Lung (tissue), 12 donors: ENCODE data around the gene GLP2R. TPM values are rescaled to one million over a fixed set of nuclear protein-coding genes. Genes with fewer than 3 reads are reported as not detected.

Source experiments
- ATAC-seq: fragments of 200-7000 bp; cut with Tn5 transposase; one replicate; pipeline ENCODE4 v1.9.1; 2020; ENCODE audit warnings: moderate number of reproducible peaks; ENCODE audit not compliant: insufficient read depth, low FRiP score
- DNase-seq, 3 donors: peaks; one replicate each; pipeline ENCODE4 v3.0.0-alpha.2; 2013 to 2017
- H3K27ac ChIP-seq, 2 donors: one replicate each; pipeline ENCODE4 v1.5.1; 2013; ENCODE audit warnings: mild to moderate bottlenecking in 2 of 2, moderate library complexity in 2 of 2, control low read depth in 1 of 2, inconsistent platforms in 1 of 2, low read depth in 1 of 2, low read length in 1 of 2
- H3K27me3 ChIP-seq, 3 donors: one replicate each; pipeline ENCODE4 v1.5.1; 2013; ENCODE audit warnings: low read length in 2 of 3; ENCODE audit not compliant: control insufficient read depth in 3 of 3, insufficient read depth in 3 of 3
- H3K36me3 ChIP-seq, 4 donors: one replicate each; pipeline ENCODE4 v1.5.1; 2013; ENCODE audit warnings: low read length in 4 of 4, mild to moderate bottlenecking in 1 of 4, moderate library complexity in 1 of 4; ENCODE audit not compliant: control insufficient read depth in 4 of 4, insufficient read depth in 4 of 4
- H3K4me1 ChIP-seq, 5 donors: one replicate each; pipeline ENCODE4 v1.5.1; 2013; ENCODE audit warnings: low read length in 5 of 5, mild to moderate bottlenecking in 2 of 5, moderate library complexity in 1 of 5; ENCODE audit not compliant: control insufficient read depth in 5 of 5, insufficient read depth in 5 of 5
- H3K4me3 ChIP-seq: one replicate; pipeline ENCODE4 v1.5.1; 2013; ENCODE audit warnings: mild to moderate bottlenecking, control low read depth, moderate library complexity
- H3K9ac ChIP-seq, 2 donors: one replicate each; pipeline ENCODE4 v1.5.1; 2013; ENCODE audit warnings: low read length in 2 of 2, control low read depth in 1 of 2; ENCODE audit not compliant: insufficient read depth in 1 of 2
- H3K9me3 ChIP-seq, 4 donors: one replicate each; pipeline ENCODE4 v1.5.1; 2013; ENCODE audit warnings: low read length in 3 of 4, mild to moderate bottlenecking in 1 of 4, moderate library complexity in 1 of 4; ENCODE audit not compliant: control insufficient read depth in 4 of 4, insufficient read depth in 3 of 4
- CTCF ChIP-seq: IDR thresholded peaks from 2 replicates; pipeline ENCODE4 v1.5.1; 2012; ENCODE audit warnings: mild to moderate bottlenecking; ENCODE audit errors: control extremely low read depth, extremely low read depth
- WGBS, 2 donors: extraction: QIAGEN DNeasy Blood & Tissue Kit; methylation state at CpG; one replicate each; pipeline ENCODE4 v1.1.7; 2013; 5-methylcytosine and 5-hydroxymethylcytosine counted together
- polyA plus RNA-seq, 2 donors: library from polyadenylated mRNA; stranded (reverse); fragments of 200-250 nt; gene quantifications; one replicate each; pipeline ENCODE4 v1.2.1, GENCODE V29; 2013
- total RNA-seq, 2 donors: library from RNA; depleted of rRNA in 1 of 2; stranded (reverse); fragments of >200 nt in 1 of 2; gene quantifications; one replicate each; pipeline ENCODE4 v1.2.1, GENCODE V29; 2014 to 2021
- donor health status: control.
- donor health status: control.
- donor health status: Bipolar disorder and iron deficiency.
- donor health status: healthy.
- donor health status: DM: yes; HTN: yes; CAD: no.

The GLP2R gene
- total and polyA plus RNA-seq, 4 donors, result 0.11 to 1.6 (median 0.54) TPM

DNA sequence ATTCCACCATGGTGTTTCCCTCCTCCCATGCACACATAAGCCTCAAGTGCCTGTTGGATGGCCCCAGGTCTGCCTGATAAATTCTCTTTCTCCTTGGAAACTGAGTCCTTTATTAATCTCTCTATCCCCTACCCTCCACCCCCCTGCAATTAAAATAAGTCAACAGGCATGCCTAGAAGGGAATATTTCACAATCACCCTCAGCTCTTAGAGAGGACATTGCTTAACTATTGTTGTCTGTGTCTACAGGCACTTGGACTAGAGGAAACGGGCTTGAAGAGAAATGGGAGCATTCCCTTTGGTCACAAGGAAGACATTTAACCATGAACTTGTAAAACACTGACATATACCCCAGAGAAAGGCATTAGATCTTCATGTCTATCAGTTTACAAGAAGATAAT is 39.9 kb downstream of the GLP2R start:
- H3K9ac ChIP-seq, result no peak overlapping the region
- no peak for ATAC-seq
- H3K4me1 ChIP-seq, result peaks cover 0 to 2% (median 0%) of the 10 kb centered on the region in 5 donors
- H3K36me3 ChIP-seq, result no peaks in the 10 kb centered on the region
- TF ChIP-seq CTCF, result no peak
- H3K4me3 ChIP-seq, result no peak overlapping the region
- DNase-seq, result no peak
- H3K27ac ChIP-seq, result no peak overlapping the region
- peaks cover 0 to 5% (median 0%) of the 10 kb centered on the region in 4 donors for H3K9me3 ChIP-seq
- H3K27me3 ChIP-seq, result no peaks in the 10 kb centered on the region
- WGBS, 2 donors, result 19 to 31% methylated on average over 1 of the region's 1 CpG

DNA sequence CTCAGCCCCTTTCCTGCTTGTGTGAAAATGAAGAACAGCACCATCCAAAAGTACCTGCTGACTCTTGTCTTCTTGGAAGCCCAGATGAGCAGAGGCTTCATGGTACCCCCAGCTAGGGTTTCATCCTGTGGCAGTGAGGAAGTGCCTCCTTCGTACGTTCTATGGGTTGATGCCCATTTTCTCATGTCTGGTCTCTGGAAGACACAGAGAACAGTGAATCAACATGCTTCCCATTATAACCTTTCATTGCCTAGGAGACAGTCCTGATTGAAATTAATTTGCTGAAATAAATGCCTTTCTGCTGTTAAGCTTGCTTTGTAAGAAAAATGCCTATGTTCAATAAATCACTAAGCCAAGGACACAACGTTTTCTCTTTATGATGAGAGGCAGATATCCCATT is 42.8 kb downstream of the GLP2R start:
- WGBS, 2 donors, result 75 to 84% methylated on average over 3 of the region's 3 CpGs
- Histone ChIP-seq H3K4me3 (no peak overlapping the region), H3K9ac (no peak overlapping the region), H3K9me3 (peaks cover 0 to 1% (median 0%) of the 10 kb centered on the region in 4 donors), H3K27me3 (no peaks in the 10 kb centered on the region), H3K36me3 (no peaks in the 10 kb centered on the region), H3K4me1 (peaks cover 0 to 2% (median 0%) of the 10 kb centered on the region in 5 donors), H3K27ac (no peak overlapping the region)
- no peak for TF ChIP-seq CTCF
- DNase-seq, result no peak
- ATAC-seq, result no peak

GRCh38 chr17:9872852-9873251 is 47.1 kb downstream of the GLP2R start:
- 80 to 85% methylated on average over 6 of the region's 6 CpGs for WGBS, 2 donors
- ATAC-seq (no peak), DNase-seq (no peak)
- H3K4me3 ChIP-seq, result no peak overlapping the region
- H3K9ac ChIP-seq, result no peak overlapping the region
- H3K4me1 ChIP-seq, result no peaks in the 10 kb centered on the region
- H3K27ac ChIP-seq, result no peak overlapping the region
- no peaks in the 10 kb centered on the region for H3K36me3 ChIP-seq
- no peaks in the 10 kb centered on the region for H3K27me3 ChIP-seq
- no peak for TF ChIP-seq CTCF
- no peaks in the 10 kb centered on the region for H3K9me3 ChIP-seq

DNA sequence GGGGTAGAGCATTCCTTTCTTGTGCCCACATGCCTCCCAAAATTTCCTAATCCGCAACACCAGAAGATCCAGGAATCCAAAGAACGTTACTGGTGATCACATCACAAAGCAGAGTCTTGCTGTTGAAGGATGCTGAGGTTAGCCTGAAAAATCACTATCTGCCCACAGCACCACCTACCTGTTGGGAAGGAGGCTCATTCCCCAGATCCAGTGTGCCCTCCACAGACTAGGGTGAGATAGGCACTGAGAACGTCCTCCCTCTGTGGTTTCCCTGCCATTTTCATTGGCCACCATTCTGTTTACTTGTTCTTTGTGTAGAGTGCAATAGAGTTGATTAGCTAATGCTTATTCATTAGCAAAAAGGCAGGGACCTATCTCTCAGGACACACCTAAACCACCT is 49.0 kb downstream of the GLP2R start:
- Histone ChIP-seq H3K27ac (no peak overlapping the region), H3K9me3 (no peaks in the 10 kb centered on the region), H3K9ac (no peak overlapping the region), H3K36me3 (no peaks in the 10 kb centered on the region), H3K27me3 (no peaks in the 10 kb centered on the region), H3K4me1 (no peaks in the 10 kb centered on the region), H3K4me3 (no peak overlapping the region)
- DNase-seq (no peak), ATAC-seq (no peak)
- no peak for TF ChIP-seq CTCF
- 73 to 88% methylated on average over 3 of the region's 3 CpGs for WGBS, 2 donors
